KMS-11 (cell line): ENCODE results near the gene CAMK1.

ENCODE experiments used
- H2AFZ ChIP-seq: fragments of 200-600 bp; sonication (generic); 2 replicates; pipeline ENCODE4 v1.6.1; 2016; ENCODE audit warnings: antibody characterized with exemption, mixed run types, low read depth
- H3K27ac ChIP-seq: fragments of 200-600 bp; sonication (generic); 2 replicates; pipeline ENCODE4 v1.6.1; 2016; ENCODE audit warnings: mild to moderate bottlenecking, mixed run types
- H3K27me3 ChIP-seq: fragments of 200-600 bp; sonication (generic); 2 replicates; pipeline ENCODE4 v1.6.1; 2017; ENCODE audit warnings: mild to moderate bottlenecking, low read depth, mixed run types, moderate library complexity; ENCODE audit not compliant: insufficient read depth
- H3K36me3 ChIP-seq: fragments of 200-600 bp; sonication (generic); 2 replicates; pipeline ENCODE4 v1.6.1; 2017; ENCODE audit warnings: mild to moderate bottlenecking, mixed run types; ENCODE audit not compliant: insufficient read depth
- H3K4me1 ChIP-seq: fragments of 200-600 bp; sonication (generic); 2 replicates; pipeline ENCODE4 v1.6.1; 2016; ENCODE audit warnings: mild to moderate bottlenecking, low read depth, mixed run types; ENCODE audit not compliant: poor library complexity, severe bottlenecking
- H3K4me2 ChIP-seq: fragments of 200-600 bp; sonication (generic); 2 replicates; pipeline ENCODE4 v1.7.0; 2016; ENCODE audit warnings: mild to moderate bottlenecking, mixed run types
- H3K4me3 ChIP-seq: fragments of 200-600 bp; sonication (generic); IDR thresholded peaks from 2 replicates; pipeline ENCODE4 v1.6.1; 2017; ENCODE audit warnings: low read depth, low read length, mixed read lengths; ENCODE audit not compliant: insufficient read depth
- H3K79me2 ChIP-seq: fragments of 200-600 bp; sonication (generic); 2 replicates; pipeline ENCODE4 v1.6.1; 2016; ENCODE audit warnings: low read depth, mixed run types; ENCODE audit not compliant: insufficient read depth
- H3K9ac ChIP-seq: fragments of 200-600 bp; sonication (generic); 2 replicates; pipeline ENCODE4 v1.6.1; 2016; ENCODE audit warnings: mild to moderate bottlenecking, mixed run types
- H4K20me1 ChIP-seq: fragments of 200-600 bp; sonication (generic); 2 replicates; pipeline ENCODE4 v1.6.1; 2016; ENCODE audit warnings: mild to moderate bottlenecking, mixed run types; ENCODE audit not compliant: insufficient read depth
- TF ChIP-seq, protein P1 (sequence below): fragments of 200-600 bp; sonication (generic); conservative IDR thresholded peaks from 2 replicates; pipeline ENCODE4 v1.6.1; 2017; ENCODE audit warnings: low read depth, mild to moderate bottlenecking, antibody characterized with exemption, low read length, moderate library complexity, mixed read lengths

The CAMK1 gene

GRCh38 chr3:9797196-9797945 lies 27.6 kb upstream of the CAMK1 start:
- Histone ChIP-seq H3K4me3 (no peak overlapping the region), H3K36me3 (no peaks in the 10 kb centered on the region; the same call in 1 of the 2 replicates), H3K27me3 (no peaks in the 10 kb centered on the region), H3K79me2 (peaks cover 30% of the 10 kb centered on the region), H3K4me1 (peaks cover 3% of the 10 kb centered on the region), H2AFZ (no peak overlapping the region), H3K9ac (no peak overlapping the region), H3K4me2 (no peak overlapping the region), H3K27ac (no peak overlapping the region), H4K20me1 (no peaks in the 10 kb centered on the region)
- TF ChIP-seq, protein P1, sequence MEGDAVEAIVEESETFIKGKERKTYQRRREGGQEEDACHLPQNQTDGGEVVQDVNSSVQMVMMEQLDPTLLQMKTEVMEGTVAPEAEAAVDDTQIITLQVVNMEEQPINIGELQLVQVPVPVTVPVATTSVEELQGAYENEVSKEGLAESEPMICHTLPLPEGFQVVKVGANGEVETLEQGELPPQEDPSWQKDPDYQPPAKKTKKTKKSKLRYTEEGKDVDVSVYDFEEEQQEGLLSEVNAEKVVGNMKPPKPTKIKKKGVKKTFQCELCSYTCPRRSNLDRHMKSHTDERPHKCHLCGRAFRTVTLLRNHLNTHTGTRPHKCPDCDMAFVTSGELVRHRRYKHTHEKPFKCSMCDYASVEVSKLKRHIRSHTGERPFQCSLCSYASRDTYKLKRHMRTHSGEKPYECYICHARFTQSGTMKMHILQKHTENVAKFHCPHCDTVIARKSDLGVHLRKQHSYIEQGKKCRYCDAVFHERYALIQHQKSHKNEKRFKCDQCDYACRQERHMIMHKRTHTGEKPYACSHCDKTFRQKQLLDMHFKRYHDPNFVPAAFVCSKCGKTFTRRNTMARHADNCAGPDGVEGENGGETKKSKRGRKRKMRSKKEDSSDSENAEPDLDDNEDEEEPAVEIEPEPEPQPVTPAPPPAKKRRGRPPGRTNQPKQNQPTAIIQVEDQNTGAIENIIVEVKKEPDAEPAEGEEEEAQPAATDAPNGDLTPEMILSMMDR, result no peak

- Histone ChIP-seq H3K4me1 (peaks cover 7% of the 10 kb centered on the region), H3K27me3 (no peaks in the 10 kb centered on the region), H3K79me2 (peaks cover 30% of the 10 kb centered on the region), H3K4me3 (no peak overlapping the region), H3K27ac (no peak overlapping the region), H3K4me2 (no peak overlapping the region), H3K36me3 (no peaks in the 10 kb centered on the region), H4K20me1 (no peaks in the 10 kb centered on the region), H3K9ac (no peak overlapping the region), H2AFZ (no peak overlapping the region)
- TF ChIP-seq, protein P1, result no peak
These were observed 25.5 kb upstream of the CAMK1 start for GRCh38 chr3:9795207-9795606.

GRCh38 chr3:9794400-9794799 lies 24.7 kb upstream of the CAMK1 start:
- Histone ChIP-seq H3K9ac (no peak overlapping the region), H3K4me2 (no peak overlapping the region), H3K79me2 (peaks cover 30% of the 10 kb centered on the region), H2AFZ (no peak overlapping the region), H3K4me1 (peaks cover 7% of the 10 kb centered on the region), H3K4me3 (no peak overlapping the region), H3K36me3 (no peaks in the 10 kb centered on the region), H4K20me1 (no peaks in the 10 kb centered on the region), H3K27ac (no peak overlapping the region), H3K27me3 (no peaks in the 10 kb centered on the region)
- TF ChIP-seq, protein P1, result no peak

DNA sequence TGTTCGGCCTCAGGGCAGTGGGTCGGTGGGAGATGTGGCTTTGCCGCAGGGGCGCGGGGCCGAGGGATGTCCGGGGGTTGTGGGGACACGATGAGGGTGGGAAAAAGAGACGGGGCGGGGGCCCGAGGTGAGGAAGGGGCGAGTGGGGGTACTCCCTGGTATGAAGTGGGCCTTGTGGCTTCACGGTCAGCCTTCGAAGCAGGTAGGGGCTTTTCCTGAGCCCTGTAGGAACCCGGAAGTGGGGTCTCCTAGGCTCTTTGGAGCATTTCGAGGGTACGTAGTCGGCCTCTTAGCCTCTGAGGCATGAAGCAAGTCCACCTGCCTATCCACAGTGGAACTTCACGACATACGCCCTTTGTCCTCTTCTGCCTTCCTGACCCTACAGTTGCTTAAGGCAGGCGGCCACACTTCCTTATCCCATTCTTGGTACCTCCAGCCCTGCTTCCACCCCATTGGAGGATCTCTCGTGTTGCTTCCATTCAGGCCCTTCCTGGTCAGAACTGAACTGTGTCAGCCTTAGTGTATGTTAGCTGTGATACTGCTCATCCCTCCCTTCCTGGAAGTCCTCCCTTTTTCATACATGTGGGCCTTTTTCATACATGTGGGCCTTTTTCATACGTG lies 23.5 kb upstream of the CAMK1 start:
- TF ChIP-seq, protein P1, result no peak
- peak overlapping the region; percentile 34; the same call in 1 of the 2 replicates for H3K4me2 ChIP-seq
- H3K79me2 ChIP-seq, result peaks cover 30% of the 10 kb centered on the region
- H3K36me3 ChIP-seq, result no peaks in the 10 kb centered on the region
- H2AFZ ChIP-seq, result peak overlapping the region; percentile 61; the same call in 1 of the 2 replicates
- no peak overlapping the region for H3K4me3 ChIP-seq
- H3K27me3 ChIP-seq, result no peaks in the 10 kb centered on the region
- H3K4me1 ChIP-seq, result peaks cover 7% of the 10 kb centered on the region
- H4K20me1 ChIP-seq, result no peaks in the 10 kb centered on the region
- peak overlapping the region; percentile 92 for H3K9ac ChIP-seq
- H3K27ac ChIP-seq, result peak overlapping the region; percentile 96
